SK-N-SH (cell line): ENCODE results near the gene ITGA5. TPM values are rescaled to one million over a fixed set of nuclear protein-coding genes. Genes with fewer than 3 reads are reported as not detected.

ENCODE experiments used
- CTCF ChIA-PET: fragments of 300-600, 350-600 bp; formaldehyde crosslinking; extraction: SDS; loops from one replicate; lab custom pipeline; 2021; lab: Yijun Ruan, JAX
- POLR2A ChIA-PET: fragments of 350-600 bp; sonication (Branson Sonifier 250); formaldehyde crosslinking; extraction: SDS; loops from one replicate; lab custom pipeline; 2020; ENCODE audit warnings: antibody characterized with exemption, inconsistent platforms; lab: Yijun Ruan, JAX
- DNase-seq: peaks from one replicate; pipeline ENCODE4 v3.0.0; 2012
- H2AFZ ChIP-seq: fragments of 200-600 bp; sonication (generic); 2 replicates; pipeline ENCODE4 v1.8.1; 2016; ENCODE audit warnings: antibody characterized with exemption, mild to moderate bottlenecking, low read depth
- H3F3A ChIP-seq: fragments of 200-600 bp; sonication (generic); replicated peaks from 2 replicates; pipeline ENCODE3; 2016; ENCODE audit warnings: antibody characterized with exemption, mild to moderate bottlenecking; ENCODE audit not compliant: insufficient read depth
- H3K27ac ChIP-seq, 2 experiments: fragments of 200-500 bp in 1 of 2; fragments of 200-600 bp in 1 of 2; sonication (Bioruptor generic) in 1 of 2; sonication (generic), shearing (Covaris generic) in 1 of 2; 2 replicates each; pipeline versions ENCODE4 v1.5.1 to v1.6.1; 2014 to 2016; ENCODE audit warnings: low read depth in 2 of 2, inconsistent platforms in 1 of 2, low read length in 1 of 2, mild to moderate bottlenecking in 1 of 2, mixed read lengths in 1 of 2
- H3K27me3 ChIP-seq: fragments of 200-600 bp; sonication (generic), shearing (Covaris generic); 2 replicates; pipeline ENCODE4 v1.6.1; 2016; ENCODE audit warnings: mixed run types; ENCODE audit not compliant: insufficient read depth
- H3K36me3 ChIP-seq, 2 experiments: fragments of 200-500 bp in 1 of 2; fragments of 200-600 bp in 1 of 2; sonication (Bioruptor generic) in 1 of 2; sonication (generic) in 1 of 2; replicated peaks in 1 of 2; 2 replicates each; pipeline versions ENCODE3 to v1.5.1; 2014 to 2016; ENCODE audit warnings: low read length in 1 of 2, mild to moderate bottlenecking in 1 of 2; ENCODE audit not compliant: insufficient read depth in 2 of 2, control insufficient read depth in 1 of 2
- H3K4me1 ChIP-seq, 2 experiments: fragments of 200-500 bp in 1 of 2; fragments of 200-600 bp in 1 of 2; sonication (Bioruptor generic) in 1 of 2; sonication (generic), shearing (Covaris generic) in 1 of 2; 2 replicates each; pipeline versions ENCODE4 v1.5.1 to v1.6.1; 2014 to 2016; ENCODE audit warnings: low read depth in 1 of 2, low read length in 1 of 2, mixed run types in 1 of 2; ENCODE audit not compliant: insufficient read depth in 2 of 2, control insufficient read depth in 1 of 2
- H3K4me2 ChIP-seq: fragments of 200-600 bp; sonication (generic), shearing (Covaris generic); 2 replicates; pipeline ENCODE4 v1.6.1; 2017; ENCODE audit warnings: mixed run types
- H3K4me3 ChIP-seq, 2 experiments: fragments of 200-500 bp in 1 of 2; fragments of 200-600 bp in 1 of 2; sonication (Bioruptor generic) in 1 of 2; sonication (generic), shearing (Covaris generic) in 1 of 2; 2 replicates each; pipeline versions ENCODE4 v1.5.1 to v1.8.1; 2014 to 2016; ENCODE audit warnings: low read depth in 2 of 2, inconsistent platforms in 1 of 2, low read length in 1 of 2, mild to moderate bottlenecking in 1 of 2, mixed read lengths in 1 of 2, moderate library complexity in 1 of 2
- H3K79me2 ChIP-seq: fragments of 200-600 bp; sonication (generic); 2 replicates; pipeline ENCODE4 v1.8.1; 2017; ENCODE audit warnings: mild to moderate bottlenecking; ENCODE audit not compliant: insufficient read depth
- H3K9ac ChIP-seq: fragments of 200-600 bp; sonication (generic); 2 replicates; pipeline ENCODE4 v1.6.1; 2017; ENCODE audit warnings: mixed run types
- H3K9me2 ChIP-seq: fragments of 200-600 bp; sonication (generic); 2 replicates; pipeline ENCODE4 v1.6.1; 2017; ENCODE audit warnings: mixed run types
- H3K9me3 ChIP-seq: fragments of 200-600 bp; sonication (generic); 2 replicates; pipeline ENCODE4 v1.6.1; 2017; ENCODE audit warnings: mixed run types, mild to moderate bottlenecking, moderate library complexity
- H4K20me1 ChIP-seq: fragments of 200-600 bp; sonication (generic); 2 replicates; pipeline ENCODE4 v1.6.1; 2017; ENCODE audit warnings: mild to moderate bottlenecking, mixed run types; ENCODE audit not compliant: insufficient read depth
- CHD2 ChIP-seq: fragments of 150-350 bp; IDR thresholded peaks from 2 replicates; pipeline ENCODE4 v1.6.1; 2018; ENCODE audit warnings: low read length; ENCODE audit not compliant: partially characterized antibody
- CTCF ChIP-seq: fragments of 200-600 bp; sonication (generic); IDR thresholded peaks from 2 replicates; pipeline ENCODE4 v1.6.1; 2017; ENCODE audit warnings: antibody characterized with exemption, mild to moderate bottlenecking, moderate library complexity
- ELF1 ChIP-seq: IDR thresholded peaks from 2 replicates; pipeline ENCODE4 v1.4.0; 2012
- EZH2phosphoT487 ChIP-seq: fragments of 200-600 bp; sonication (generic); IDR thresholded peaks from 2 replicates; pipeline ENCODE4 v1.6.1; 2017; ENCODE audit warnings: low read depth, mixed run types, mild to moderate bottlenecking, antibody characterized with exemption, moderate library complexity, borderline replicate concordance
- FOSL2 ChIP-seq: IDR thresholded peaks from 2 replicates; pipeline ENCODE4 v1.4.0; 2012; ENCODE audit warnings: low read depth, mild to moderate bottlenecking, moderate library complexity, borderline replicate concordance
- GABPA ChIP-seq: IDR thresholded peaks from 2 replicates; pipeline ENCODE4 v1.4.0; 2012; ENCODE audit warnings: low read depth, mild to moderate bottlenecking
- GATA2 ChIP-seq: sonication (generic); formaldehyde crosslinking; IDR thresholded peaks from 2 replicates; pipeline ENCODE4 v1.5.0; 2020; ENCODE audit warnings: mild to moderate bottlenecking, missing genetic modification reagents
- JUND ChIP-seq: IDR thresholded peaks from 2 replicates; pipeline ENCODE4 v1.4.0; 2012
- MAX ChIP-seq: IDR thresholded peaks from 2 replicates; pipeline ENCODE4 v1.4.0; 2012; ENCODE audit warnings: low read depth
- NRF1 ChIP-seq: IDR thresholded peaks from 2 replicates; pipeline ENCODE4 v1.6.1; 2012; ENCODE audit warnings: low read depth, mild to moderate bottlenecking, low read length
- PBX3 ChIP-seq: IDR thresholded peaks from 2 replicates; pipeline ENCODE4; 2012
- POLR2AphosphoS5 ChIP-seq: IDR thresholded peaks from 2 replicates; pipeline ENCODE4 v1.6.1; 2012; ENCODE audit warnings: low read depth, low read length
- RCOR1 ChIP-seq: fragments of 150-350 bp; IDR thresholded peaks from 2 replicates; pipeline ENCODE4 v1.6.1; 2017; ENCODE audit warnings: antibody characterized with exemption, low read length
- RXRA ChIP-seq: IDR thresholded peaks from 2 replicates; pipeline ENCODE4 v1.4.0; 2012; ENCODE audit warnings: low read depth, mild to moderate bottlenecking, borderline replicate concordance
- SIN3A ChIP-seq: IDR thresholded peaks from 2 replicates; pipeline ENCODE4 v1.6.1; 2012; ENCODE audit warnings: low read depth, mild to moderate bottlenecking, low read length, moderate library complexity, borderline replicate concordance
- SMC3 ChIP-seq: IDR thresholded peaks from 2 replicates; pipeline ENCODE4 v1.6.1; 2012; ENCODE audit warnings: low read depth, low read length, improper control_type of control experiment
- TEAD4 ChIP-seq: IDR thresholded peaks from 2 replicates; pipeline ENCODE4 v1.4.0; 2012; ENCODE audit warnings: mild to moderate bottlenecking, borderline replicate concordance; ENCODE audit not compliant: insufficient read depth
- USF2 ChIP-seq: fragments of 150-350 bp; IDR thresholded peaks from 2 replicates; pipeline ENCODE4 v1.6.1; 2017; ENCODE audit warnings: antibody characterized with exemption, low read length, low read depth, borderline replicate concordance
- WGBS: methylation state at CpG from one replicate; pipeline ENCODE4 v1.1.6; 2017; ENCODE audit warnings: low lambda C conversion rate; 5-methylcytosine and 5-hydroxymethylcytosine counted together
- polyA plus RNA-seq, 3 experiments: library from polyadenylated mRNA; depleted of rRNA; stranded (reverse); fragments of >200 nt; gene quantifications; 2 replicates each; pipeline ENCODE4 v1.2.3, GENCODE V29; 2012

Gene ITGA5
- polyA plus RNA-seq, 1 of the 3 experiments (the other 2 are of a cell fraction), result 52.5 TPM

GRCh38 chr12:54413284-54414190 lies 5.5 kb downstream of the ITGA5 start:
- Histone ChIP-seq H4K20me1 (no peaks in the 10 kb centered on the region), H3K9me3 (no peaks in the 10 kb centered on the region)
- CTCF ChIA-PET, result interaction anchor here (0.6 to 11.8 kb wide), 8 partner anchors 9 to 408 kb away, joined by 3 to 125 read pairs (median 4); no protein-coding TSS in a partner anchor
- DNase-seq, result no peak
- no peak for TF ChIP-seq TEAD4
- no peak for TF ChIP-seq RCOR1
- no peak for TF ChIP-seq SMC3
- TF ChIP-seq NRF1, result no peak
- no peak for TF ChIP-seq JUND
- no peak for TF ChIP-seq CTCF
- TF ChIP-seq GATA2 (CRISPR knock-in tag), result no peak
- TF ChIP-seq MAX, result no peak
- no peak for TF ChIP-seq CHD2
- no peak for TF ChIP-seq RXRA
- no peak for TF ChIP-seq GABPA
- TF ChIP-seq, all 33 proteins: peak for 0
- Histone ChIP-seq H3K4me1 (peaks cover 0 to 40% of the 10 kb centered on the region in 2 experiments; a peak in 2 of 4 replicates), H3K36me3 (peaks cover 0 to 4% of the 10 kb centered on the region in 2 experiments), H3K4me2 (peak overlapping the region; percentile 58), H3F3A (peaks cover 26% of the 10 kb centered on the region), H3K79me2 (peaks cover 83% of the 10 kb centered on the region), H3K9me2 (no peaks in the 10 kb centered on the region), H3K4me3 (no peak overlapping the region), H3K27me3 (no peaks in the 10 kb centered on the region), H3K9ac (peak overlapping the region; percentile 57), H3K27ac (peak overlapping the region in 1 of 2 experiments; percentile 88; a peak in 2 of 4 replicates), H2AFZ (no peak overlapping the region)
- POLR2A ChIA-PET, result interaction anchor here (0.7 kb wide), 1 partner anchor 14 kb away, joined by 3 read pairs; no protein-coding TSS in a partner anchor
- 70% methylated on average over 9 of the region's 9 CpGs for WGBS

- no peaks in the 10 kb centered on the region for H4K20me1 ChIP-seq
- ChIA-PET POLR2A (no interaction called here), CTCF (interaction anchor here (0.6 to 11.8 kb wide), 8 partner anchors 9 to 34 kb away, joined by 3 to 125 read pairs (median 4); no protein-coding TSS in a partner anchor)
- no peaks in the 10 kb centered on the region for H3K9me2 ChIP-seq
- no peaks in the 10 kb centered on the region for H3K27me3 ChIP-seq
- H3K4me1 ChIP-seq, result peaks cover 0 to 40% of the 10 kb centered on the region in 2 experiments; a peak in 2 of 4 replicates
- H3K4me3 ChIP-seq, result no peak overlapping the region
- DNase-seq, result no peak
- peak overlapping the region; percentile 58 for H3K4me2 ChIP-seq
- H3K27ac ChIP-seq, result peak overlapping the region in 1 of 2 experiments; percentile 88; a peak in 2 of 4 replicates
- TF ChIP-seq SIN3A (no peak), CHD2 (no peak), POLR2AphosphoS5 (no peak), USF2 (no peak), RCOR1 (no peak), FOSL2 (no peak), TEAD4 (no peak), SMC3 (no peak), CTCF (no peak), ELF1 (no peak), PBX3 (no peak), EZH2phosphoT487 (no peak)
- H3K79me2 ChIP-seq, result peaks cover 76% of the 10 kb centered on the region
- H3K9ac ChIP-seq, result peak overlapping the region; percentile 57
- H3K9me3 ChIP-seq, result no peaks in the 10 kb centered on the region
- H3K36me3 ChIP-seq, result peaks cover 3 to 7% of the 10 kb centered on the region in 2 experiments
- H3F3A ChIP-seq, result peaks cover 26% of the 10 kb centered on the region
- 63% methylated on average over 3 of the region's 3 CpGs for WGBS
- no peak overlapping the region for H2AFZ ChIP-seq
Observed at GRCh38 chr12:54412786-54413185, 6.3 kb downstream of the ITGA5 start.
